SJCRH30 (cell line): ENCODE measurements around the gene GABARAPL1. TPM values are rescaled to one million over a fixed set of nuclear protein-coding genes. Genes with fewer than 3 reads are reported as not detected.
A peak's percentile ranks its signal among the peaks of the same experiment; 100 is the strongest.
"Not testable (repeated sequence)": the region's sequence is repeated elsewhere in the genome, so short reads cannot be mapped to it uniquely, and the experiment has no call there.

Experiments
- DNase-seq, 2 experiments: peaks; one replicate each; pipeline ENCODE4 v3.0.0-alpha.2; 2015 to 2020
- H3K27ac ChIP-seq: fragments of 250-450 bp; sonication (Bioruptor Pico); 2 replicates; pipeline ENCODE4 v1.5.1; 2020; ENCODE audit warnings: mild to moderate bottlenecking, moderate library complexity
- H3K27me3 ChIP-seq: fragments of 250-450 bp; sonication (Bioruptor Pico); 2 replicates; pipeline ENCODE4 v1.5.1; 2020; ENCODE audit warnings: mild to moderate bottlenecking, moderate library complexity
- H3K36me3 ChIP-seq: fragments of 250-450 bp; sonication (Bioruptor Pico); 2 replicates; pipeline ENCODE4 v1.5.1; 2020; ENCODE audit warnings: mild to moderate bottlenecking, moderate library complexity
- H3K4me1 ChIP-seq: fragments of 250-450 bp; sonication (Bioruptor Pico); 2 replicates; pipeline ENCODE4 v1.5.1; 2020; ENCODE audit warnings: mild to moderate bottlenecking, moderate library complexity
- H3K4me3 ChIP-seq: fragments of 250-450 bp; sonication (Bioruptor Pico); 2 replicates; pipeline ENCODE4 v1.5.1; 2020; ENCODE audit warnings: mild to moderate bottlenecking, moderate library complexity
- H3K9me3 ChIP-seq: fragments of 250-450 bp; sonication (Bioruptor Pico); replicated peaks from 2 replicates; pipeline ENCODE4 v1.5.1; 2020; ENCODE audit warnings: mild to moderate bottlenecking, moderate library complexity
- total RNA-seq: library from RNA; depleted of rRNA; stranded (reverse); fragments of >200 nt; shearing (Covaris generic); gene quantifications from 2 replicates; pipeline ENCODE4 v1.2.3, GENCODE V29; 2014

Gene GABARAPL1
- total RNA-seq, 1 experiment from 2014 or later, result 35.0 TPM

DNA sequence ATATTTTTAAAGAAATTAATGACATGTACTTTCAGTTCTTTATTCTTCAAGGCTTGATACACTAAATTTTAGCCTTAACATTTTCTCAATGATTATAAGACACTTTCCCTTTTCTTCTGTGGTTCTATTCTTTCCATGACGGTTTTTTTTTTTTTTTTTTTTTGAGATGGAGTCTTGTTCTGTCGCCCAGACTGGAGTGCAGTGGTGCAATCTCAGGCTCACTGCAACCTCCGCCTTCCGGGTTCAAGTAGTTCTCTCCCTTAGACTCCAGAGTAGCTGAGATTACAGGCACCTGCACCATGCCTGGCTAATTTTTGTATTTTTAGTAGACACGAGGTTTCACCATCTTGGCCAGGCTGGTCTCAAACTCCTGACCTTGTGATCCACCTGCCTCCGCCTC lies 25.7 kb upstream of the GABARAPL1 start:
- DNase-seq, H3K4me1 ChIP-seq, H3K27me3 ChIP-seq: not testable (repeated sequence)

DNA sequence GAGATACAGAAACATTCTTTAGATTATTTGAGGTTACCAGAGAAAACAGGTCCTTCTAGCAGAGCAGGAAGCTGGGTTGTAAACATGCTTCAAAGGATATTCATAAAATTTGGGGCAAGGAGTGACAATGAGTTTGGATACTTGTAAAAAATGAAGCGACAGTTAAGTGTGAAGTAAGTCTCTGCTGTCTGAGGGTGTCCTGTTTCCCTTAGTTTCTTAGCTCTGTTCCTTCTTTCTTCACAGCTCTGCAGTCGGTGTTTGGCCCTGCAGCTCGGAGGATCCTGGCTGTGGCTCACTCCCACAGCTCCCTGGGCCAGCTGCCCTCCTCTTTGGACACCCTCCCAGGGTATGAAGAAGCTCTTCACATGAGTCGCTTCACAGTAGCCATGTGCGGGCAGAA lies 23.0 kb upstream of the GABARAPL1 start:
- Histone ChIP-seq H3K36me3 (no peaks in the 10 kb centered on the region), H3K27ac (no peak overlapping the region), H3K4me3 (no peak overlapping the region), H3K4me1 (no peaks in the 10 kb centered on the region), H3K27me3 (no peaks in the 10 kb centered on the region; the same call in 1 of the 2 replicates), H3K9me3 (no peaks in the 10 kb centered on the region)
- DNase-seq, result no peak

More for the DNA sequence above, 25.7 kb upstream of the GABARAPL1 start:
- not testable (repeated sequence) for H3K27ac ChIP-seq, H3K4me3 ChIP-seq, H3K36me3 ChIP-seq, H3K9me3 ChIP-seq

DNA sequence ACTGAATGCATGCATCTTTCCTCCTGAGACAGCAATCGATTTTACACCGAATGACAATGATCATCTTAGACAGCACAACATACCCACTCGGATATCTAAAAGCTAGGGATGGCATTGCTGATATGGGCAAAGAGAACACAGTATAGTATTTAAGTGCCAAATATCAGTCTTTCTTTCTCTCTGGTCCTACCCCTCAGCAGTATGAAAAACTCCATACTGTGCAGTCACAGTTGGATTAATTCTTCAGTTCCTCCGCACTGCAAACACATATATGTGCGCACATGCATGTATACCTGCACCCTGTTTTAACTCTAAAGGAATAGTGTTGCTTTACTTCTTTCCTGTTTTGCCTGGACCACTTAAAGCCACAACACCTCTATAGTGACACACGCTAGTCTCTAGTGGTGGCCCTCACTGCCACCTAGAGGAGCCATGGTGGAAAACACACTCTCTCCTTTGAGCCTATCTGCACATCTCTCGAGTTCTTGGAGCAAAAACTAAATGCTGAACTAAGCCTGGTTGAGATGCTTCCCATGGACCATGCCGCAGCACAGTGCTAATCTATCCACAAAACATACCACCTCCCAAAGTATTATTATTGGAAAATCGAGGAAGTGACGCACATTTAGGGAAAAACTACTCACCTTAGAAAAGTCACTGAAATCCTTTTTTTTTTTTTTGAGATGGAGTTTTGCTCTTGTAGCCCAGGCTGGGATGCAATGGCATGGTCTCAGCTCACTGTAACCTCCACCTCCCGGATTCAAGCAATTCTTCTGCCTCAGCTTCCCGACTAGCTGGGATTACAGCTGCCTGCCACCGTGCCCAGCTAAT lies 21.9 kb upstream of the GABARAPL1 start:
- H3K4me3 ChIP-seq, result no peak overlapping the region
- H3K27ac ChIP-seq, result no peak overlapping the region
- H3K27me3 ChIP-seq, result no peaks in the 10 kb centered on the region; the same call in 1 of the 2 replicates
- H3K36me3 ChIP-seq, result no peaks in the 10 kb centered on the region
- DNase-seq, result peak; percentile 27 to 63
- no peaks in the 10 kb centered on the region for H3K9me3 ChIP-seq
- H3K4me1 ChIP-seq, result no peaks in the 10 kb centered on the region

DNA sequence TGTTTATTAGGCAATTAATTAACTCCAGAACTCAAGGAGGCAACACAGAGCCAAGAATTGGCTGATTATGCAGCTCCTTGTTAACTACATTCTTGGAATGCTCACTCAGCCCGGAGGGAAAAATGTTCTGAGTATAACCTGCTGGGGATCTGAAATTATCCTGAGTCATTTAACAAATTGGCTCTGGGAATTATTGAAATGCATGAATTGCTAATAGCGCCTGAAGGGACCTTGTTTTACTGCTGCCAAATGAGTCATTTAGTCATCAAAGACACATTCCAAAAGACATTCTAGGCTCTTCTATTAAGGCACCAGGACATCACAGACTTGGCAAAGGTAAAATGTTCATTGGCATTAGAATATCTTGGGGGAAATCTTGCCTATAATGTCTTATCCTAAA lies 20.8 kb upstream of the GABARAPL1 start:
- no peak overlapping the region for H3K4me3 ChIP-seq
- no peak overlapping the region for H3K27ac ChIP-seq
- H3K4me1 ChIP-seq, result no peaks in the 10 kb centered on the region
- no peak for DNase-seq
- H3K27me3 ChIP-seq, result no peaks in the 10 kb centered on the region; the same call in 1 of the 2 replicates
- no peaks in the 10 kb centered on the region for H3K36me3 ChIP-seq
- H3K9me3 ChIP-seq, result no peaks in the 10 kb centered on the region

DNA sequence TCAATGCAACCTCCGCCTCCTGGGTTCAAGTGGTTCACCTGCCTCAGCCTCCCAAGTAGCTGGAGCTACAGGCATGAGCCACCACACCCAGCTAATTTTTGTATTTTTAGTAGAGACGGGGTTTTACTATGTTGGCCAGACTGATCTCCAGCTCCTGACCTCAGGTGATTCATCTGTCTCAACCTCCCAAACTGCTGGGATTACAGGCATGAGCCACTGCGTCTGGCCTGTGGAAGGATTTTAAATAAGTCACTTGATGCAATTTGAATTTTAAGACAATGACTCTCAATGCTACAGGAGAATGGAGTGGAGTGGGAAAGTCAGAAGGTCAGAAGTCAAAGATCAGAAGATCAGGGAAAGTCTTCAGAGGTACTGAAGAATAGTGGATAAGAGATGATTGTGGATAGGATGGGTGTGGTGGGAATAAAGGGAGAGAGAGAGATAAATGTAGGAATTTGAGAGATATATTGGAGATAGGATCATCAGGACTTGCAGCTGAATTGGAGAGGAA lies 18.5 kb upstream of the GABARAPL1 start:
- Histone ChIP-seq H3K27me3 (no peaks in the 10 kb centered on the region; the same call in 1 of the 2 replicates), H3K4me1 (no peaks in the 10 kb centered on the region), H3K27ac (no peak overlapping the region), H3K9me3 (no peaks in the 10 kb centered on the region), H3K36me3 (no peaks in the 10 kb centered on the region), H3K4me3 (no peak overlapping the region)
- no peak for DNase-seq

DNA sequence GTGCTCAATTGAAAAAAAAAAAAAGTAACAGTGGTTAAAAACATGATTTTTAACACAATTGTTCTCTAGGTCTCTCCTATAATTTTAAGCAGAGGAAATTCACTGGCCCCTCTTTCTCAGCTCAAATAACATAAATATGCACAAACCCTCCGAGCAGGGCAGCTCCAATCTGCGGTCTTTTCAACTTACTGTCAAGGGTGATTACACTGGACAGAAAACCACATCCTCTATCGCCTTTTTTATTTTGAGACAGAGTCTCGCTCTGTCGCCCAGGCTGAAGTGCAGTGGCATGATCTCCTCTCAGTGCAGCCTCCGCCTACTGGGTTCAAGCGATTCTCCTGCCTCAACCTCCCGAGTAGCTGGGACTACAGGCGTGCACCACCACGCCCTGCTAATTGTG lies 16.5 kb upstream of the GABARAPL1 start:
- no peak for DNase-seq
- H3K27ac ChIP-seq, result no peak overlapping the region
- H3K9me3 ChIP-seq, result no peaks in the 10 kb centered on the region
- H3K27me3 ChIP-seq, result no peaks in the 10 kb centered on the region; the same call in 1 of the 2 replicates
- no peak overlapping the region for H3K4me3 ChIP-seq
- H3K4me1 ChIP-seq, result no peaks in the 10 kb centered on the region
- H3K36me3 ChIP-seq, result no peaks in the 10 kb centered on the region

DNA sequence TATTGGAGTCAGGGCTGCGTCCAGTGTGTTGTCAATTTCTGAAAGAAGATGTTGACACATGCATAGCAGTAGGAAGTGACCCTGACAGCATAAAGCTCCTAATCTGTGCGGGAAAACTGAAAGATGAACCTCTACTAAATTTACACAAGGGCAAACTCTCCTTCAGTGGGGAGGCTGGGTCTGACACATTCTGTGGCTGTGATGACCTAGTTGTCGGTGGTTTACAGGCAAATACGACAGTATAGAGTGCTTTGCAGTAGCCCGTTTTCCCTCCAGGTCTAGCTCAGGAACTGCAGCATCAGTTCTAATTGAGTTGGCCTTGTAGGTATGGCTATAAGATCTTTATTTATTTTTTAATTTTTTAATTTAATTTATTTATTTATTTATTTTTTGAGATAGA lies 14.8 kb upstream of the GABARAPL1 start:
- Histone ChIP-seq H3K4me3 (no peak overlapping the region), H3K9me3 (no peaks in the 10 kb centered on the region), H3K27ac (no peak overlapping the region), H3K4me1 (no peaks in the 10 kb centered on the region), H3K27me3 (no peaks in the 10 kb centered on the region; the same call in 1 of the 2 replicates), H3K36me3 (no peaks in the 10 kb centered on the region)
- no peak for DNase-seq

DNA sequence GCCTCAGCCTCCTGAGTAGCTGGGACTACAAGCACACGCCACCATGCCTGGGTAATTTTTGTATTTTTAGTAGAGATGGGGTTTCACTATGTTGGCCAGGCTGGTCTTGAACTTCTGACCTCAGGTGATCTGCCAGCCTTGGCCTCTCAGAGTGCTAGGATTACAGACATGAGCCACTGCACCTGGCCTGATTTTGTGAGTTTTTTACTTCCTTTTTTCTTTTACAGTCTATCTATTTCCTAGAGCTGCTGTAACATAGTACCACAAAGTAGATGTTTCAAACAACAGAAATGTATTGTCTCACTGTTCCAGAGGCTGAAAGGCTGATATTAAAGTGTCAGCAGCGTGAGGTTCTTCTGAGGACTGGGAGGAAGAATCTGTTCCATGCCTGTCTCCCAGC lies 8.2 kb upstream of the GABARAPL1 start:
- H3K27ac ChIP-seq, H3K4me1 ChIP-seq, H3K27me3 ChIP-seq, H3K36me3 ChIP-seq, H3K9me3 ChIP-seq, DNase-seq, H3K4me3 ChIP-seq: not testable (repeated sequence)

DNA sequence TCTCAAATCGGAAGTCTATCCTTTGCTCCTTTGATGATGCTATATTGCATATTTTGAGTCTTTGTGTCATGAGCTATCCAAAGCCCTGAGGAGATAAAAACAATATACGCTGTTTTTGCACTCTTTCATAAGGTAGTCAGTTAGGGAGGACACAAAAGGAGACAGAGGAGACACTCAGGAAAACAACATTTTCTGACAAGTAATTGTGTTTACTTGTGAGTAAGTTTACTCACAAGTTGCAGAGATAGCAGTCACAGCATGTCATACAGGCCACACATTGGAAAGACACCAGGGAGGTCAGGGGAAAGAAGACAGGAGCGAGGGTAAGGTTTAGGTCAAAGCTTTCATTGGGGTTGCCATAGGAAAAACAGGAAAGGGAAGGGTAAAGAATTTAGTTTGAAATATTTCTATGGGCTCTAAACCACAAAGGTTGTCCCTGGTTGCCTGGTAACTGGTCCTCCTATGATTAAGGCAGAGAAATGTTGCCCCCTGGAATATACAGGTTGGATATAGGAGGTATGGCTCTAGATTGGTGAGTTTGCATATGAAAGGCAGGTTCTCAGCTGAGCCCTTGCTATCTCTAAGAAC lies 7.4 kb upstream of the GABARAPL1 start:
- H3K27ac ChIP-seq, result no peak overlapping the region
- H3K4me3 ChIP-seq, result no peak overlapping the region
- peaks cover 5% of the 10 kb centered on the region; the same call in 1 of the 2 replicates for H3K4me1 ChIP-seq
- no peaks in the 10 kb centered on the region for H3K9me3 ChIP-seq
- DNase-seq, result no peak
- no peaks in the 10 kb centered on the region for H3K27me3 ChIP-seq
- no peaks in the 10 kb centered on the region for H3K36me3 ChIP-seq

DNA sequence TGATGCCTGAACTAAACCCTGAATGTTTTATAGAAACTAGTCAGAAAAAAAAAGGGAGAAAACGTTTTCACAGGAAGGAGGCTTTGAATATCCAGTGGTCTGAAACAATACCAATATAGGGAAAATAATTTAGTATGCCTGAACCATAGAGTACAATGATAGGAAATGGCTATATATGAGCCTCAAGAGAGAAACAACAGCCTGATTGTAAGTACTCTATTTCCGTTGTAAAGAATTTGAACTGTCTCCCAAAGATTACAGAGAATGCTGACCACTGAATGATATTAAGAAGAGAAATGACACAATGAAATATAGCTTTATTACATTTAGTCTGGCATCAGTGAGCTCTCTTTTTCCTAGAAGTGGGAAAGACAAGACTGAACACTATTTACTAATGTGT lies 5.5 kb upstream of the GABARAPL1 start:
- Histone ChIP-seq H3K27me3 (no peaks in the 10 kb centered on the region), H3K4me3 (no peak overlapping the region), H3K36me3 (no peaks in the 10 kb centered on the region), H3K9me3 (no peaks in the 10 kb centered on the region), H3K27ac (no peak overlapping the region), H3K4me1 (peaks cover 5% of the 10 kb centered on the region; the same call in 1 of the 2 replicates)
- no peak for DNase-seq

DNA sequence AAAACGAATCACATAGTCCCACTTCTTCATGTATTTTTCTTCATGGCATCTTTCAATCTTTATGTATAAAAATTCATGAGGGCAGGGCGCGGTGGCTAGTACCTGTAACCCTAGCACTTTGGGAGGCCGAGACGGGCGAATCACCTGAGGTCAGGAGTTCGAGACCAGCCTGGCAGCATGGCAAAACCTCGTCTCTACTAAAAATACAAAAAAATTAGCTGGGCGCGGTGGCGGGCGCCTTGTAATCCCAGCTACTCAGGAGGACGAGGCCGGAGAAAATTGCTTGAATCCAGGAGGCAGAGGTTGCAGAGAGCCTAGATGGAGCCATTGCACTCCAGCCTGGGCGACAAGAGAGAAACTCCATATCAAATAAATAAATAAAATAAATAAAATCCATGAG lies 2.5 kb upstream of the GABARAPL1 start:
- Histone ChIP-seq H3K27ac (no peak overlapping the region), H3K36me3 (no peaks in the 10 kb centered on the region), H3K4me1 (peaks cover 10% of the 10 kb centered on the region; the same call in 1 of the 2 replicates), H3K4me3 (no peak overlapping the region), H3K27me3 (no peaks in the 10 kb centered on the region), H3K9me3 (no peaks in the 10 kb centered on the region)
- no peak for DNase-seq

DNA sequence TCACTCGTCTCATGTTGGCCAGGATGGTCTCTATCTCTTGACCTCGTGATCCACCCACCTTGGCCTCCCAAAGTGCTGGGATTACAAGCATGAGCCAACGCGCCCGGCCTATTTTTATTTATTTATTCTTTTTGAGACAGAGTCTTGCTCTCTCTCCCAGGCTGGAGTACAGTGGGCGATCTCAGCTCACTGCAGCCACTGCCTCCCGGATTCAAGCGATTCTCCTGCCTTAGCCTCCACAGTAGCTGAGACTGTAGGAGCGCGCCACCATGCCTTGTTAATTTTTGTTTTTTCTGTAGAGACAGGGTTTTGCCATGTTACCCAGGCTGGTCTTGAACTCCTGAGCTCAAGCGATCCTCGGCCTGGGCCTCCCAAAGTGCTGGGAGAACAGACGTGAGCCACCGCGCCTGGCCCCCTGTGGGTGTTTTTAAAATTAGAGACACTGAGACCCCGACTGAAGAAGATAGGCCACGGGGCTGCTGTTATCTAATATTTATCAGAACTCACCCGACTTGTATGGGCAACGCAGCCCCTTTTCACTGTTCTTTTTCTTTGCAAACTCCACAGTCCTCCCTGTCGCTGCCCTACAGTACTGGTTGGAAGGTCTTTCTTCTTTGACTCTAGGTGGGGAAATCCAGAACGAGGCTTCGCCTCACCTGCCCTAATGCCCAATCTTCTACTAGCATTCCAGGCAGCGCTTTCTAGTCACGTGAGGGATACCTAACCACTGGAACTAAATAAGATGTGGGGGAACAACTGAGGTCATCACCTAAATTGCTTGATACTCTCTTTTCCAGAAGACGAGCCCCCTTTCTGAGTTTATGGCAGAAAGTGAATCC lies 1.4 kb upstream of the GABARAPL1 start:
- no peak overlapping the region for H3K27ac ChIP-seq
- H3K4me3 ChIP-seq, result no peak overlapping the region
- no peaks in the 10 kb centered on the region for H3K36me3 ChIP-seq
- DNase-seq, result no peak
- H3K9me3 ChIP-seq, result no peaks in the 10 kb centered on the region
- H3K4me1 ChIP-seq, result peaks cover 5% of the 10 kb centered on the region; the same call in 1 of the 2 replicates
- no peaks in the 10 kb centered on the region for H3K27me3 ChIP-seq

DNA sequence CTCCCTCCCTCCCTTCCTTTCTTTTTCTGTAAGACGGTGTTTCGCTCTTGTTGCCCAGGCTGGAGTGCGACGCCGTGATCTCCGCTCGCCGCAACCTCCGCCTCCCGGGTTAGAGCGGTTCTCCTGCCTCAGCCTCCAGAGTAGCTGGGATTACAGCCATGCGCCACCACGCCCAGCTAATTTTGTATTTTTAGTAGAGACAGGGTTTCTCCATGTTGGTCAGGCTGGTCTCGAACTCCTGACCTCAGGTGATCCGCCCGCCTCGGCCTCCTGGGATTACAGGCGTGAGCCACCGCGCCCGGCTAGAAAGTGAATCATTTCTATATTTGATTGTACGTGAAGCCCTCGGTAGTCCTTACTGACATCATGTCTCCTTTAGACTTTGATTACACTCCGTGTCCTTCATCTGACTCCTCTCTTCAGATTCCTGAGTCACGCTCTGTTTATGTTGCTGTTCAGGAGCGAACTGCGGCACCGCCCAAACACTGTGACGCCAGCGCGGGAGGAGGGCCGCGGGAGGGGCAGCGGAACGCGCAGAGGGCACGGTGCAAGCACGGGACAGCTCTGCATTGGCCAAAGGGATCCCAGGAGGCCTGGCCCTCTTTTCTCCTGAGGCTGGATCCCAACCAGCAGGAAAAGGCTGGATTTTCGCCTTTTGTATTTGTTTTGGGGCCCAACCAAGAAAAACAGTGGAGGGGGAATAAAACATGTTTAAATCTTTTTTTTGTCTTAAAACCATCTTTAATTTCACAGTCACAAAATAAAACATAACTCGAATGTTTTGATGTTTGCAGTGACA lies 538 bp upstream of the GABARAPL1 start:
- peak; percentile 92 for DNase-seq
- peak overlapping the region; percentile 84 for H3K4me3 ChIP-seq
- H3K27ac ChIP-seq, result peak overlapping the region; percentile 85
- no peaks in the 10 kb centered on the region for H3K27me3 ChIP-seq
- no peaks in the 10 kb centered on the region for H3K9me3 ChIP-seq
- H3K36me3 ChIP-seq, result no peaks in the 10 kb centered on the region
- peaks cover 5% of the 10 kb centered on the region; the same call in 1 of the 2 replicates for H3K4me1 ChIP-seq
